Measurements from ENCODE around the gene POLR3GL.

POLR3GL gene, protein sequence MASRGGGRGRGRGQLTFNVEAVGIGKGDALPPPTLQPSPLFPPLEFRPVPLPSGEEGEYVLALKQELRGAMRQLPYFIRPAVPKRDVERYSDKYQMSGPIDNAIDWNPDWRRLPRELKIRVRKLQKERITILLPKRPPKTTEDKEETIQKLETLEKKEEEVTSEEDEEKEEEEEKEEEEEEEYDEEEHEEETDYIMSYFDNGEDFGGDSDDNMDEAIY

GRCh38 chr1:145964328-145965118, at the start of gene POLR3GL, which contains the start of gene ANKRD34A:
Gene POLR3GL, plus strand, starts transcription at chr1:145964690. Its CDS starts 10,176 bp downstream, at chr1:145974866.
Gene ANKRD34A, minus strand, starts transcription at chr1:145964575. Its CDS starts 2,816 bp downstream, at chr1:145961759.
- TF ChIP-seq CTCF (IDR thresholded peaks at IDR 0.05; ENCODE audit: poor library complexity, severe bottlenecking), result no peak
- DNase-seq (ENCODE audit: low spot score), result peak; percentile 94
- Histone ChIP-seq H3K4me3 (ENCODE audit: severe bottlenecking) (peak within 1 kb of the TSS; percentile 46), H3K36me3 (ENCODE audit: low read depth) (0 out of 2 replicates have a peak, but pooled peaks cover 3% of the 10 kb centered on the region), H3K9me3 (ENCODE audit: severe bottlenecking) (no peaks in the 10 kb centered on the region), H3K27ac (ENCODE audit: poor library complexity, severe bottlenecking) (peak within 1 kb of the TSS; percentile 80), H3K27me3 (ENCODE audit: insufficient read depth, poor library complexity, severe bottlenecking) (no peaks in the 10 kb centered on the region), H3K4me1 (ENCODE audit: insufficient read depth, poor library complexity, severe bottlenecking) (peaks cover 15% of the 10 kb centered on the region)
- peak; percentile 92 for ATAC-seq (ENCODE audit: low read depth)

DNA sequence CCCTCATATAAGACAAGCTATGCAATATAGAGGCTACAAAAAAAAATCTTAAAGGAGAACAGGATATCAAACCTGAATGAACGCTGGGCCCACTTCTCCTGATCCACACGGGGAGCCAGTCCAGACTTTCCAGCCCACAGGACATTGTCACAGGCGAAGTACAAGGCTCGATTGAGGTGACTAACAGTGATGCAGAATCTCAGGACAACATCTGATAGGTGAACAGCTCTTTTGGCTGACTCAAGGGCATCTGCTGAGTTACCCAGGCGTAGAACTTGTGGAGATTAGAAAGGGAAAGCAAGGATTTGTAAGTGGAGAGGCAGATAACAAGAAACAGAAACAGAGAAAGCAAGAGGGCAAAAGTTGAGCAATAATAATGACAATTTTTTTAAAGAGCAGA, 47.7 kb upstream of the POLR3GL start:
- Histone ChIP-seq H3K36me3 (ENCODE audit: low read depth) (peaks cover 37% of the 10 kb centered on the region), H3K9me3 (ENCODE audit: severe bottlenecking) (no peaks in the 10 kb centered on the region), H3K4me1 (ENCODE audit: insufficient read depth, poor library complexity, severe bottlenecking) (no peaks in the 10 kb centered on the region), H3K4me3 (ENCODE audit: severe bottlenecking) (no peak overlapping the region), H3K27me3 (ENCODE audit: insufficient read depth, poor library complexity, severe bottlenecking) (no peaks in the 10 kb centered on the region), H3K27ac (ENCODE audit: poor library complexity, severe bottlenecking) (peak overlapping the region; percentile 63)
- no peak for TF ChIP-seq CTCF (IDR thresholded peaks at IDR 0.05; ENCODE audit: poor library complexity, severe bottlenecking)
- DNase-seq (ENCODE audit: low spot score) (no peak), ATAC-seq (ENCODE audit: low read depth) (no peak)

DNA sequence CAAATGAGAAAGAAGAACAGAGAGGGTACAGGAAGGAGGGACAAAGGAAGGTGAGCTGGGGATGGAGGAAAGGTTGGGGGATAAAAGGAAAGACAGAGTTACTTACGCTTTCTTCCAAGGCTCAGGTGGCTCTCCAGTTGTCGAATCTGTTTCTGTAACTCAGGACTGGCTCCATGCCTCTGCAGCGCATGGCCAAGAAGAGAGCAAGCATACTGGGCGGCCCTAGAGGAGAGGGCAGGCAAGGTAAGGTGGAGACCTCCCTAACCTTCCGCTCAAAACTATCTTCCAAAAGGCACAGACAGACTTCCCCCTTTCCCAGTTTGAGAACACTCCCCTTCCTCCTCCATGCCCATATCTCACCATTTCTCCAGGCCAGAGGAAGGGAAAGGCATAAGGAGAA, 46.9 kb upstream of the POLR3GL start:
- Histone ChIP-seq H3K36me3 (ENCODE audit: low read depth) (peaks cover 36% of the 10 kb centered on the region), H3K27ac (ENCODE audit: poor library complexity, severe bottlenecking) (peak overlapping the region; percentile 63), H3K4me1 (ENCODE audit: insufficient read depth, poor library complexity, severe bottlenecking) (no peaks in the 10 kb centered on the region), H3K27me3 (ENCODE audit: insufficient read depth, poor library complexity, severe bottlenecking) (no peaks in the 10 kb centered on the region), H3K9me3 (ENCODE audit: severe bottlenecking) (no peaks in the 10 kb centered on the region), H3K4me3 (ENCODE audit: severe bottlenecking) (peak overlapping the region; percentile 68)
- no peak for ATAC-seq (ENCODE audit: low read depth)
- no peak for DNase-seq (ENCODE audit: low spot score)
- TF ChIP-seq CTCF (IDR thresholded peaks at IDR 0.05; ENCODE audit: poor library complexity, severe bottlenecking), result no peak

GRCh38 chr1:145918144-145918991, 46.1 kb upstream of the POLR3GL start, which contains the start of gene PEX11B:
Gene PEX11B, minus strand, starts transcription at chr1:145918717. Its CDS starts 29 bp downstream, at chr1:145918688.
- no peaks in the 10 kb centered on the region for H3K4me1 ChIP-seq (ENCODE audit: insufficient read depth, poor library complexity, severe bottlenecking)
- H3K27me3 ChIP-seq (ENCODE audit: insufficient read depth, poor library complexity, severe bottlenecking), result no peaks in the 10 kb centered on the region
- TF ChIP-seq CTCF (IDR thresholded peaks at IDR 0.05; ENCODE audit: poor library complexity, severe bottlenecking), result no peak
- H3K36me3 ChIP-seq (ENCODE audit: low read depth), result peaks cover 37% of the 10 kb centered on the region
- peak within 1 kb of the TSS; percentile 68 for H3K4me3 ChIP-seq (ENCODE audit: severe bottlenecking)
- DNase-seq (ENCODE audit: low spot score) (peak; percentile 78), ATAC-seq (ENCODE audit: low read depth) (peak; percentile 86)
- peak within 1 kb of the TSS; percentile 63 for H3K27ac ChIP-seq (ENCODE audit: poor library complexity, severe bottlenecking)
- H3K9me3 ChIP-seq (ENCODE audit: severe bottlenecking), result no peaks in the 10 kb centered on the region
